Kasumi-1 (cell line): ENCODE results near the gene SYMPK.
"Not testable (repeated sequence)": the region's sequence is repeated elsewhere in the genome, so short reads cannot be mapped to it uniquely, and the experiment has no call there.

Source experiments
- DNase-seq, 2 experiments: peaks; one replicate each; lab custom pipeline; 2025; lab: John Stamatoyannopoulos, UW

The SYMPK gene

GRCh38 chr19:45804140-45804958 is 58.6 kb downstream of the SYMPK start:
- DNase-seq = no peak

GRCh38 chr19:45801603-45802175 is 61.3 kb downstream of the SYMPK start:
- DNase-seq = no peak

- no peak for DNase-seq
Measured at GRCh38 chr19:45800070-45800553, 62.8 kb downstream of the SYMPK start.

GRCh38 chr19:45799541-45799940 is 63.4 kb downstream of the SYMPK start:
- not testable (repeated sequence) for DNase-seq

GRCh38 chr19:45798995-45799517 is 63.9 kb downstream of the SYMPK start:
- peak; percentile 68 to 75 for DNase-seq

- DNase-seq = no peak
Measured at GRCh38 chr19:45794627-45795026, 68.3 kb downstream of the SYMPK start.

GRCh38 chr19:45793876-45794275 is 69.1 kb downstream of the SYMPK start:
- no peak for DNase-seq

- no peak for DNase-seq
Measured at GRCh38 chr19:45793178-45793564, 69.8 kb downstream of the SYMPK start.

GRCh38 chr19:45792470-45793177 is 70.3 kb downstream of the SYMPK start, which contains the start of gene DMWD:
Gene DMWD, minus strand, starts transcription at chr19:45792845. Its CDS starts 89 bp downstream, at chr19:45792756.
- DNase-seq = peak; percentile 96

GRCh38 chr19:45791744-45792469 is 71.0 kb downstream of the SYMPK start:
- no peak for DNase-seq

GRCh38 chr19:45790942-45791341 is 72.0 kb downstream of the SYMPK start:
- peak; percentile 87 to 89 for DNase-seq

- DNase-seq = no peak
Measured at GRCh38 chr19:45789035-45789786, 73.7 kb downstream of the SYMPK start.

- no peak for DNase-seq
Measured at GRCh38 chr19:45786533-45786894, 76.4 kb downstream of the SYMPK start.

- no peak for DNase-seq
Measured at GRCh38 chr19:45785781-45786532, 77.0 kb downstream of the SYMPK start.

- DNase-seq = no peak
Measured at GRCh38 chr19:45785097-45785496, 77.8 kb downstream of the SYMPK start.

- no peak for DNase-seq
Measured at GRCh38 chr19:45784096-45784495, 78.9 kb downstream of the SYMPK start.

GRCh38 chr19:45782820-45783785 is 79.8 kb downstream of the SYMPK start:
- DNase-seq = no peak

GRCh38 chr19:45782162-45782691 is 80.7 kb downstream of the SYMPK start, which contains the start of gene DMPK:
Gene DMPK, minus strand, starts transcription at chr19:45782490. Its CDS starts 138 bp downstream, at chr19:45782352.
- DNase-seq = no peak
